A549 treated with AZD2906 at 1 μM for 4 hours (cell line): Measurements from ENCODE around the gene FCGBP. TPM values are rescaled to one million over a fixed set of nuclear protein-coding genes. Genes with fewer than 3 reads are reported as not detected.

ENCODE experiments used
- total RNA-seq: library from RNA; stranded (reverse); fragments of 200-300 nt; extraction: Qiagen RNA extraction; gene quantifications from 5 replicates; pipeline ENCODE4 v1.2.3, GENCODE V29; 2022

The FCGBP gene
- total RNA-seq, result 0.52 to 1.2 TPM (median 0.68 TPM) in 5 replicates

DNA sequence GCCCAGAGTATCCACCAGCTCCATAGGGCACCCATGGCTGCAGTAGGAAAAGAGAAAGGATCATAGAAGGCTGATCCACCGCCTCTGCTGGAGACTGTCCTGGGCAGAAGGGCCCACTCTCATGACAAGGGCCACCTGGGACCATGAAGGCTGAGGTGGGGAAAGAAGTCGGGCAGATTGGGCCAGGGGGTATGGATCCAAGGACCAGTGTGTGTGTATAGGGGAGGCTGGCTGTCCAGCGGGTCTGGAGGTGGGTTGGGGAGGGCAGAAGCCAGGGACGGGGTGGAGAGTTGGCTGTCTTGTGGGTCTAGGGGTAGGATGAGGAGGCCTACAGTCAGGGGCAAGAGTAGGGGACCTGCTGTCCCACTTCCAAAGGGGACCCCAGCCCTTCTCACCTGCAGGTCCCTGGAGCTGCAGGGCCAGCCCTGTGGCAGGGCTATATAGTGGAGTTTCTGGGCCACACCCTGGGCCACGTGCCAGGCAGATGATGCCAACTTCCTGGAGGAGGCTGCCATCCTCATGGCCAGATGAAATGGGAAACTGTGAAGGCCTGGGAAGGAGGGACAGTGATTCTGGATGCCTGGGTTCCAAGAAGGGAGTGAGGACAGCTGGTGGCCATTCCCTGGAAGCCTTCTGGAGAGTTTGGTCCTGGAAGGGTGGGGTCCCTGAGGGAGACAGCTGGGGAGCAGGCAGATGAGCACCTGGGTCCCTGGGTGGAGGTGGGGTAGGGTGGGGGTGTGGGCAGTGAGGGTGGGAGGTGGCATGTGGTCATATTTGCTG is at the start of gene FCGBP:
Gene FCGBP (minus strand): TSS at position 51 of the 780 bp plus-strand sequence.

DNA sequence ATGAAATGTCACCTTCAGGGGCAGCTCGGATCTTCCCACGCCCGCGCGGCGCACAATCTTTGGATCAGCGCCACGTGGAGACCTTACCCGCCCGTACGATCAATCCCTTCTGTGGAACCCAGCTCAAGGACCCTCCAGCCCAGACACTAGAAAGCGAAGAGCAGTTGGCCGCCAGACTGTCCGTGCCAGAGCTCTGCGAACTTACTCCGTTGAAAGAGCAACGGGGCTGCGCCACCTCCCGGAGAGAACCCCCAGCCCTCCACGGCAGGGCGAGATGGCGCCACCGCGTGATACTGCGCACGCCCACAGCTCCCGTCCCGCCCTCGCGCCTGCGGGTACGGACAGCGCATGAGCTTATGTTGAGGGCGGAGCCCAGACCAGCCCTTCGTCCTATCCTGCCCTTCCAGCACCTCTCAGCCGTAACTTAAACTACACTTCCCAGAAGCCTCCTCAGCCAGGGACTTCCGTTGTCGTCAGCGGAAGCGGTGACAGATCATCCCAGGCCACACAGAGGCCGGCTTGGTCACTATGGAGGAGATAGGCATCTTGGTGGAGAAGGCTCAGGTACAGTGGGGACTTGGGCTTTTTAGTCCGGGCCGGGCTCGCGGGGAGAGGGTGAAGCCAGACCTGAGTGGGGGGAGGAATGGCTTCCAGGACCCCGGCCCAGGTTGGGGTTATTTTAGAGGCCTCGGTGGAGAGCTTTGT is 36.4 kb upstream of the FCGBP start, which contains the start of gene PSMC4:
Gene PSMC4 (plus strand): TSS at position 491 of the 705 bp plus-strand sequence. CDS start 38 bp downstream, at position 529.

Other genes starting within 250 kb of the FCGBP start
- gene LGALS14, start 230.2 kb downstream of the FCGBP start, total RNA-seq, result not detected in 5 replicates
- gene CLC, start 196.6 kb downstream of the FCGBP start, total RNA-seq, result 0.23 TPM in 1 of 5 replicates, not detected in the others
- gene LEUTX, start 155.8 kb downstream of the FCGBP start, total RNA-seq, result not detected in 5 replicates
- 19.3 to 23.3 TPM (median 20.8 TPM) in 5 replicates for gene DYRK1B, start 100.5 kb downstream of the FCGBP start, total RNA-seq
- gene FBL, start 88.3 kb downstream of the FCGBP start, total RNA-seq, result 593 to 734 TPM (median 701 TPM) in 5 replicates
- 259 to 297 TPM (median 277 TPM) in 5 replicates for gene PSMC4, start 36.5 kb upstream of the FCGBP start, total RNA-seq
- 2.0 to 2.3 TPM (median 2.2 TPM) in 5 replicates for gene ZNF546, start 62.4 kb upstream of the FCGBP start, total RNA-seq
- gene ZNF780B, start 121.6 kb upstream of the FCGBP start, total RNA-seq, result 5.2 to 6.8 TPM (median 6.0 TPM) in 5 replicates
- 25.1 to 29.9 TPM (median 27.8 TPM) in 5 replicates for gene ZNF780A, start 156.3 kb upstream of the FCGBP start, total RNA-seq